ENCODE results near the gene ABCC5. TPM values are rescaled to one million over a fixed set of nuclear protein-coding genes. Genes with fewer than 3 reads are reported as not detected.
"Not testable (repeated sequence)": the region's sequence is repeated elsewhere in the genome, so short reads cannot be mapped to it uniquely, and the experiment has no call there.

Gene ABCC5
- polyA plus RNA-seq, 1 donor from 2014 or later: 5.6 TPM

GRCh38 chr3:184029443-184029842 lies 11.8 kb upstream of the ABCC5 start:
- Mint-ChIP-seq H3K4me3 (no peak overlapping the region), H3K36me3 (no peaks in the 10 kb centered on the region), H3K4me1 (no peaks in the 10 kb centered on the region), H3K27ac (no peak overlapping the region), H3K27me3 (peaks cover 9% of the 10 kb centered on the region), H3K9me3 (peaks cover 0 to 3% (median 1%) of the 10 kb centered on the region in 3 donors)

DNA sequence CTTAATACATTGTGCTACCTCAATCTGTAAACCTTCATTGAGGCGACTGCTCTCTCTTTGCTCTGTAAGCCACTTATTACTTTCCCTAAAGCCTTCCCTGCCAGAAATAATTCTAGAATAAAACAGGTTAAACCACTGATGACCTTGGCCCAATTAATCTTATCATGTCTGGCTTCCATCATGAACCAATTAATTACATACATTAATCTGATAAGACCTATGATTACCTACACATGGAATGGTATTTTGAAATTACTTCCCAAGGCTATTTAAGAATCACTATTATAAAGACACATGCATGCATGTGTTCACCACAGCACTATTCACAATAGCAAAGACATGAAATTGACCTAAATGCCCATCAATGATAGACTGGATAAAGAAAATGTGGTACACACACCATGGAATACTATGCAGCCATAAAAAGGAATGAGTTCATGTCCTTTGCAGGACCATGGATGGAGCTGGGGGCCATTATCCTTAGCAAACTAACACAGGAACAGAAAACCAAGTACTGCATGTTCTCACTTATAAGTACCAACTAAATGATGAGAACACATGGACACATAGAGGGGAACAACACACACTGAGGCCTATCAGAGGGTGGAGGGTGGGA lies 10.7 kb upstream of the ABCC5 start:
- H3K27me3 Mint-ChIP-seq: peaks cover 12% of the 10 kb centered on the region
- not testable (repeated sequence) for H3K9me3 Mint-ChIP-seq, H3K4me1 Mint-ChIP-seq, H3K4me3 Mint-ChIP-seq, H3K27ac Mint-ChIP-seq, H3K36me3 Mint-ChIP-seq

- H3K27ac Mint-ChIP-seq, H3K4me3 Mint-ChIP-seq, H3K4me1 Mint-ChIP-seq, H3K36me3 Mint-ChIP-seq, H3K9me3 Mint-ChIP-seq: not testable (repeated sequence)
- peaks cover 15% of the 10 kb centered on the region for H3K27me3 Mint-ChIP-seq
These were observed 7.6 kb upstream of the ABCC5 start for GRCh38 chr3:184025256-184025655.

GRCh38 chr3:184022323-184022722 lies 4.6 kb upstream of the ABCC5 start:
- H3K36me3 Mint-ChIP-seq: no peaks in the 10 kb centered on the region
- H3K9me3 Mint-ChIP-seq: no peaks in the 10 kb centered on the region
- H3K4me1 Mint-ChIP-seq: peaks cover 4 to 7% (median 5%) of the 10 kb centered on the region in 3 donors
- H3K27ac Mint-ChIP-seq: no peak overlapping the region
- peak overlapping the region in 1 of 4 donors; percentile 50 for H3K4me3 Mint-ChIP-seq
- H3K27me3 Mint-ChIP-seq: peaks cover 19% of the 10 kb centered on the region

DNA sequence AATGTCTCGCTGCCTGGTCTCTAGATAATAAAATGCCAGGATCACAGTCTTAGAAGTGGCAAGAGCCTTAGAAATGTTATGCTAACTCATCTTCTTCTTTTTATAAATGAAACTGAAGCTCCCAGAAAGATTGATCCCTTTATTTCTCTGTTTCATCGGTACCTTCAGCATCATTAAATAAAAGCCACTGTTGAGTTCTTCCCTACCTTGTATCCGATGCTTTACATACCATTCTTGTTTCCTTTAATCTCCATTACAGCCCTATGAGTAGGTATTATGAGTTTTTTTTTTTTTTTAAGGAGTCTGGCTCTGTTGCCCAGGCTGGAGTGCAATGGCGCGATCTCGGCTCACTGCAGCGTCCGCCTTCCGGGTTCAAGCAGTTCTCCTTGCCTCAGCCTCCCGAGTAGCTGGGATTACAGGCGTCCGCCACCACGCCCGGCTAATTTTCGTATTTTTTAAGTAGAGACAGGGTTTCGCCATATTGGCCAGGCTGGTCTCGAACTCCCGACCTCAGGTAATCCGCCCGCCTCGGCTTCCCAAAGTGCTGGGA lies 815 bp upstream of the ABCC5 start:
- H3K27me3 Mint-ChIP-seq: peaks cover 6% of the 10 kb centered on the region
- H3K4me3 Mint-ChIP-seq: peak overlapping the region; percentile 99 to 100 (median 100)
- peaks cover 2% of the 10 kb centered on the region for H3K36me3 Mint-ChIP-seq
- no peaks in the 10 kb centered on the region for H3K9me3 Mint-ChIP-seq
- H3K27ac Mint-ChIP-seq: peak overlapping the region in 1 of 3 donors; percentile 89
- H3K4me1 Mint-ChIP-seq: peaks cover 7 to 11% (median 8%) of the 10 kb centered on the region in 3 donors

DNA sequence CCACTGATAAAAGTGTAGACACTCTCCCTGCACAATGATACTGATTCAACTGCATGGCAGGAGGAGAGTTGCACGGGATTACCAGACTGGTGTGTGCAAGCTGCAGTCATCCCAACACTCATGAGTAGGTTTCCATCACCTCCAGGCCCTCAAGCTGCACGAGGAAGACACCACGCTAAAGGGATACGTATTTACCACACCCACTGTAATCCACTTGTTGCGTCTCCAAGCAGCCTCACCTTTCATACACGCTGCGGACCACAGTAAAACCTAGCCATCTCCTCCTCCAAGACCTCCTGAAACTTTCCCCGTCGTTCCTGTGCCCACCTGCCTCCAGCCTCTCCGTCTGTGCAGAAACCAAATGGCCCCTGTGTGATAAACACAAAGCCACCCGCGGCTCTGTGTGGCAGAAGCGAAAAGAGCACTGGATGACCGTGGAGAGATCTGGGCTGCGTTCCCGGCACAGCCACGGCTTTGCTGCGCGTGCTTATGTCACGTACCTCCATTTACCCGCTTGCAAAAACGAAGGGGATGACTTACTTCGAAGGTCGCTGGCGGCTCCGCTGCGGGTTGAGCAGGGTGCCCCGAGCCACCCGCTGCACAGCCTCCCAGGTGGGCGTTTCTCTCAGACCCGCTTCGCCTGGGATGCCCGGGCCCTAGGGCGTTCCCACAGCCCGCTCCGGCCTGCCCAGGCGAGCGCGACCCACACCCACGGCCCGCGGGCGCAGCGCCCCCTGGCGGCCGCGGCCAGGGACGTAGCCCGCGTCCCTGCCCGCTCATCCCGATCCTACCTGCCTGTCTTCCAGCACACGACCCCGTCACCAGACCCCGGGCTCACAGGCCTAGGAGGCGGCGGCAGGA lies 643 bp downstream of the ABCC5 start:
- peak overlapping the region in 2 of 3 donors; percentile 89 to 93 for H3K27ac Mint-ChIP-seq
- H3K9me3 Mint-ChIP-seq: no peaks in the 10 kb centered on the region
- H3K36me3 Mint-ChIP-seq: peaks cover 3% of the 10 kb centered on the region
- H3K4me1 Mint-ChIP-seq: peaks cover 7 to 11% (median 8%) of the 10 kb centered on the region in 3 donors
- peak overlapping the region; percentile 99 to 100 (median 100) for H3K4me3 Mint-ChIP-seq
- peaks cover 6% of the 10 kb centered on the region for H3K27me3 Mint-ChIP-seq

GRCh38 chr3:184016169-184016570 lies 1.5 kb downstream of the ABCC5 start:
- H3K4me3 Mint-ChIP-seq: peak overlapping the region; percentile 51 to 100 (median 76)

GRCh38 chr3:184015381-184016019 lies 2.2 kb downstream of the ABCC5 start:
- H3K9me3 Mint-ChIP-seq: no peaks in the 10 kb centered on the region
- H3K4me1 Mint-ChIP-seq: peaks cover 7 to 11% (median 10%) of the 10 kb centered on the region in 3 donors
- H3K27ac Mint-ChIP-seq: peak overlapping the region in 1 of 3 donors; percentile 18
- H3K27me3 Mint-ChIP-seq: peaks cover 5% of the 10 kb centered on the region
- peak overlapping the region in 3 of 4 donors; percentile 1 to 100 (median 28) for H3K4me3 Mint-ChIP-seq
- peaks cover 5% of the 10 kb centered on the region for H3K36me3 Mint-ChIP-seq

More at GRCh38 chr3:184016169-184016570, 1.5 kb downstream of the ABCC5 start:
- Mint-ChIP-seq H3K9me3 (no peaks in the 10 kb centered on the region), H3K36me3 (peaks cover 3% of the 10 kb centered on the region), H3K4me1 (peaks cover 7 to 11% (median 8%) of the 10 kb centered on the region in 3 donors), H3K27ac (peak overlapping the region in 1 of 3 donors; percentile 15), H3K27me3 (peaks cover 5% of the 10 kb centered on the region)

GRCh38 chr3:184011937-184012889 lies 5.5 kb downstream of the ABCC5 start:
- H3K9me3 Mint-ChIP-seq: no peaks in the 10 kb centered on the region
- H3K4me1 Mint-ChIP-seq: peaks cover 11 to 16% (median 14%) of the 10 kb centered on the region in 3 donors
- no peak overlapping the region for H3K4me3 Mint-ChIP-seq
- no peaks in the 10 kb centered on the region for H3K27me3 Mint-ChIP-seq
- no peak overlapping the region for H3K27ac Mint-ChIP-seq
- peaks cover 5% of the 10 kb centered on the region for H3K36me3 Mint-ChIP-seq

DNA sequence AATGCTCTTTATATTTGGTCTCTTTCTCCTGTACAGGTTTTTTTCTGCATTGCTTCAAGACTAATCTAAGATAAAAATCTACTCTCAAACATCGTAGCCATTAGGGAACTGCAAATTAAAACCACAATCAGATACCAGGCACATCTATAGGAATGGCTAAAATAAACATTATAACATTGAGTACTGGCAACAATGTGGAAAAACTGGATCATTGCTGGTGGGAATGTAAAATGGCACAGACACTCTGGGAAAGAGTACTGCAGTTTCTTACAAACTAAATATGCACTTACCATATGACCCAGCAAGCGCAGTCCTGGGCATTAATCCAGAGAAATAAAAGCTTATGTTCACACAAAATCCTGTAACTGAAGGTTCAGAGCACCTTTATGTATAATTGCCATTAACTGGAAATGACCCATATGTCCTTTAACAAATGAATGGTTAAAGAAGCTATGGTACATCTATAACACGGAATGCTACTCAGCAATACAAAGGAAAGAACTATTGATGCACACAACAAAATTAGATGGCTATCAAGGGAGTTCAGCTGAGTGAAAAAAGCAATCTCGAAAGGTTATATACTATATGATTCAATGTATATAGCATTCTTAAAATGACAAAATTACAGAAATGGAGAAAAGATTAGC lies 6.3 kb downstream of the ABCC5 start:
- Mint-ChIP-seq H3K27ac (peak overlapping the region in 1 of 3 donors; percentile 6), H3K36me3 (peaks cover 5% of the 10 kb centered on the region), H3K4me3 (no peak overlapping the region), H3K9me3 (no peaks in the 10 kb centered on the region), H3K27me3 (no peaks in the 10 kb centered on the region), H3K4me1 (peaks cover 18 to 20% (median 18%) of the 10 kb centered on the region in 3 donors)

- H3K36me3 Mint-ChIP-seq: peaks cover 1% of the 10 kb centered on the region
- H3K27ac Mint-ChIP-seq: peak overlapping the region in 2 of 3 donors; percentile 8 to 11
- H3K4me1 Mint-ChIP-seq: peaks cover 21 to 26% (median 24%) of the 10 kb centered on the region in 3 donors
- no peaks in the 10 kb centered on the region for H3K27me3 Mint-ChIP-seq
- peak overlapping the region in 3 of 4 donors; percentile 8 to 75 (median 41) for H3K4me3 Mint-ChIP-seq
- no peaks in the 10 kb centered on the region for H3K9me3 Mint-ChIP-seq
These were observed 9.5 kb downstream of the ABCC5 start for GRCh38 chr3:184008161-184008560.

DNA sequence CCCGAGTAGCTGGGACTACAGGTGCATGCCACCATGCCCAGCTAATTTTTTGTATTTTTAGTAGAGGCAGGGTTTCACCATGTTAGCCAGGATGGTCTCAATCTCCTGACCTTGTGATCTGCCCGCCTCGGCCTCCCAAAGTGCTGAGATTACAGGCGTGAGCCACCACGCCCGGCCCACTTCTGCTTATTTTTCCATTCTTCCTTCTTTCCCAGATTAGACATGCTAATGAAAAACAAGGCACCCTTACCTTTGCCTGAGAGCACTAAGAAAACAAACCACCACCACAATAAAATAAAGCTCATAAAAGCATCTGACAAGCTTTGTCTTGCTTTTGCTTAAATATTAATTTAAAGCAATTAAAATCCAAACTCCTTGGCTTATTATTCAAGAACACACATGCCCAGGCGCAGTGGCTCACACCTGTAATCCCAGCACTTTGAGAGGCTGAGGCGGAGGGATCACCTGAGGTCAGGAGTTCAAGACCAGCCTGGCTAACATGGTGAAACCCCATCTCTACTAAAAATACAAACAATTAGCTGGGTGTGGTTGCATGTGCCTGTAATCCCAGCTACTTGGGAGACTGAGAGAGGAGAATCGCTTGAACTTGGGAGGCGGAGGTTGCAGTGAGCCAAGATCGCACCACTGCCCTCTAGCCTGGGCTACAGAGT lies 10.4 kb downstream of the ABCC5 start:
- H3K27me3 Mint-ChIP-seq, H3K9me3 Mint-ChIP-seq, H3K36me3 Mint-ChIP-seq: not testable (repeated sequence)
- Mint-ChIP-seq H3K4me3 (peak overlapping the region in 3 of 4 donors; percentile 16 to 75 (median 23)), H3K27ac (peak overlapping the region in 1 of 3 donors; percentile 62), H3K4me1 (peaks cover 21 to 26% (median 24%) of the 10 kb centered on the region in 3 donors)

GRCh38 chr3:184005941-184006507 lies 11.7 kb downstream of the ABCC5 start:
- no peaks in the 10 kb centered on the region for H3K27me3 Mint-ChIP-seq
- H3K36me3 Mint-ChIP-seq: peaks cover 1% of the 10 kb centered on the region
- peak overlapping the region in 1 of 3 donors; percentile 63 for H3K27ac Mint-ChIP-seq
- peaks cover 21 to 26% (median 23%) of the 10 kb centered on the region in 3 donors for H3K4me1 Mint-ChIP-seq
- peak overlapping the region; percentile 9 to 85 (median 46) for H3K4me3 Mint-ChIP-seq
- H3K9me3 Mint-ChIP-seq: no peaks in the 10 kb centered on the region
